HepG2 (cell line): Measurements from ENCODE around the gene UBAP1L. TPM values are rescaled to one million over a fixed set of nuclear protein-coding genes. Genes with fewer than 3 reads are reported as not detected.

Experiments
- AFF4 ChIP-seq: sonication (generic); formaldehyde crosslinking; IDR thresholded peaks from 2 replicates; pipeline ENCODE4 v1.4.0; 2020; ENCODE audit warnings: missing genetic modification reagents
- ATF5 ChIP-seq: sonication (generic); formaldehyde crosslinking; IDR thresholded peaks from 2 replicates; pipeline ENCODE4 v1.4.0; 2020; ENCODE audit warnings: mild to moderate bottlenecking, low read depth, missing genetic modification reagents
- CERS6 ChIP-seq: sonication (generic); formaldehyde crosslinking; IDR thresholded peaks from 2 replicates; pipeline ENCODE4 v1.5.0; 2020; ENCODE audit warnings: missing genetic modification reagents
- HMG20B ChIP-seq: conservative IDR thresholded peaks from 2 replicates; pipeline ENCODE4 v1.6.1; 2016; ENCODE audit warnings: missing genetic modification reagents, missing compliant biosample characterization
- HMGXB4 ChIP-seq, 2 experiments: sonication (generic) in 1 of 2; formaldehyde crosslinking in 1 of 2; IDR thresholded peaks; 2 replicates each; pipeline versions ENCODE4 v1.4.0 to v1.6.1; 2018 to 2020; ENCODE audit warnings: missing genetic modification reagents in 2 of 2, borderline replicate concordance in 1 of 2, low read depth in 1 of 2, mild to moderate bottlenecking in 1 of 2, missing biosample characterization in 1 of 2
- IKZF1 ChIP-seq: fragments of 450-650 bp; IDR thresholded peaks from 2 replicates; pipeline ENCODE4 v1.7.1; 2016
- KAT7 ChIP-seq: IDR thresholded peaks from 2 replicates; pipeline ENCODE4 v1.6.1; 2018; ENCODE audit warnings: borderline replicate concordance, missing compliant biosample characterization
- KLF6 ChIP-seq: IDR thresholded peaks from 2 replicates; pipeline ENCODE4 v1.8.0; 2016; ENCODE audit warnings: missing biosample characterization, missing genetic modification reagents
- NCOA1 ChIP-seq: sonication (generic); formaldehyde crosslinking; IDR thresholded peaks from 2 replicates; pipeline ENCODE4 v1.9.0; 2021; ENCODE audit warnings: missing genetic modification reagents
- RARA ChIP-seq: IDR thresholded peaks from 2 replicates; pipeline ENCODE4 v1.6.1; 2016; ENCODE audit warnings: missing genetic modification reagents, missing compliant biosample characterization
- REPIN1 ChIP-seq: sonication (generic); formaldehyde crosslinking; IDR thresholded peaks from 2 replicates; pipeline ENCODE4 v1.8.0; 2022; ENCODE audit warnings: missing genetic modification reagents, low read depth, mild to moderate bottlenecking, borderline replicate concordance
- ZFP36L1 ChIP-seq: sonication (generic); formaldehyde crosslinking; IDR thresholded peaks from 2 replicates; pipeline ENCODE4 v1.8.0; 2022; ENCODE audit warnings: mild to moderate bottlenecking, missing genetic modification reagents, moderate library complexity
- ZFP36L2 ChIP-seq: sonication (generic); formaldehyde crosslinking; IDR thresholded peaks from 2 replicates; pipeline ENCODE4 v1.4.0; 2020; ENCODE audit warnings: missing genetic modification reagents
- ZNF18 ChIP-seq: sonication (generic); formaldehyde crosslinking; IDR thresholded peaks from 2 replicates; pipeline ENCODE4 v1.8.0; 2022; ENCODE audit warnings: mild to moderate bottlenecking, missing genetic modification reagents; ENCODE audit not compliant: insufficient replicate concordance
- ZNF451 ChIP-seq: sonication (generic); formaldehyde crosslinking; IDR thresholded peaks from 2 replicates; pipeline ENCODE4 v1.5.0; 2020; ENCODE audit warnings: mild to moderate bottlenecking, missing genetic modification reagents
- ZNF777 ChIP-seq: sonication (generic); formaldehyde crosslinking; IDR thresholded peaks from 2 replicates; pipeline ENCODE4 v1.4.0; 2020; ENCODE audit warnings: missing genetic modification reagents
- polyA plus RNA-seq, 8 experiments: library from polyadenylated mRNA; depleted of rRNA in 3 of 8; stranded (reverse) in 7 of 8; unstranded in 1 of 8; fragments of >200 nt; fragmentation: Illumina TruSeq in 4 of 8; extraction: Trizol in 4 of 8; gene quantifications; 2 replicates each; pipeline versions ENCODE4 v1.2.1 to v1.2.3, GENCODE V29; 2011 to 2016; ENCODE audit warnings: low read depth in 4 of 8, missing spikeins in 1 of 8, mixed read lengths in 1 of 8; ENCODE audit not compliant: insufficient read depth in 1 of 8
- total RNA-seq, 5 experiments: library from RNA; depleted of rRNA; stranded (reverse); fragments of >200 nt; fragmentation: Illumina TruSeq; extraction: Trizol; gene quantifications; 2 replicates each; pipeline ENCODE4 v1.2.3, GENCODE V29; 2016; ENCODE audit warnings: low read depth in 1 of 5
- TF ChIP-seq, protein P1 (sequence below): sonication (generic); formaldehyde crosslinking; IDR thresholded peaks from 2 replicates; pipeline ENCODE4 v1.4.0; 2020; ENCODE audit warnings: missing genetic modification reagents

Gene UBAP1L
- total and polyA plus RNA-seq, 2 of the 13 experiments (the other 11 are each of a cell fraction or from before 2014, with no cell fraction given) = 0.86 to 1.4 TPM

DNA sequence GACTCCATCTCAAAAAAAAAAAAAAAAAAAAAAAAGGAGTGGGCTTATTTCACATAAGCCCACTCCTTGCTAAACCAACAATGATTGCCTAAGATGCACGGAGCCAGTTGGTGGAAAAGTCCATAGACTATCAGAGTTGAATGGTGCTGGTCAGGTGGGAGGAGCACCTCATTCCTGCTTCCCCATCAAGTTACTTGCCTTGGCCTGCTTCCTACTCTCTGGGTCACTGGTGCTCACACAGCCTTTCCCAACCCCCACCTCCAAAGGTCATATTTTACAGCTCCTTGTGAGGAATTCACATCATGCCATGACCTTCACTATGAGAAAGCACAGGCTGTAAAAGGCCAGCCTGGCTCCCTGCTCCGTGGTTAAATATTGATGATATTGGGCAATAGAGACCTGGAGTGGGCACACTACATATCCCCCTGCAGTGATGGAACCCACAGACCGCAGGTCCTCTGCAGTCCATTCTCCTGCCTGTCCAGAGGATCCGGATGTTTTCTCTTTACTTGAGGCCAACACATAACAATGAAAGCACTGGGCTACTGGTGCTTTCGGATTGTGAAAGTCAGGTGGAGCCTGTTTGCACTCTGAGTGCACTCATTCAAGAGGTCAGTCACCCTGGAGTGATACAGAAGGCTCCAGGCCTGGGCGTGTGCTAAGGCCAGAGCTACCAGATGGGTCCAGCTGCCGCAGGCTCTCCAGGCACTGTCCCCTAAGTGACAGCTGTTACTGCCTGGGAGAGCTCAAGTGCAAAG lies 70.1 kb downstream of the UBAP1L start, which contains the start of gene SLC51B (continued):
- TF ChIP-seq HMGXB4 (CRISPR knock-in tag; IDR thresholded peaks at IDR 0.05; ENCODE audit: borderline replicate concordance in 1 of 2, low read depth in 1 of 2) (peak in 1 of 2 experiments; percentile 72; a peak in 2 of 4 replicates), IKZF1 (no peak), NCOA1 (CRISPR knock-in tag) (no peak), AFF4 (CRISPR knock-in tag) (peak; percentile 61; the same call in 1 of the 2 replicates), ZFP36L2 (CRISPR knock-in tag) (no peak), ZFP36L1 (CRISPR knock-in tag) (0 out of 2 replicates have a peak, but pooled peaks have one; percentile 32), ZNF451 (no peak), ZNF18 (peak; percentile 69), ATF5 (CRISPR knock-in tag) (0 out of 2 replicates have a peak, but pooled peaks have one; percentile 82), ZNF777 (CRISPR knock-in tag) (0 out of 2 replicates have a peak, but pooled peaks have one; percentile 39), KLF6 (CRISPR knock-in tag) (peak; percentile 51; the same call in 1 of the 2 replicates), REPIN1 (CRISPR knock-in tag) (peak; percentile 84), CERS6 (no peak), KAT7 (CRISPR knock-in tag) (peak; percentile 79; the same call in 1 of the 2 replicates), HMG20B (0 out of 2 replicates have a peak, but pooled peaks have one; percentile 59), RARA (peak; percentile 97)
- TF ChIP-seq, protein P1, sequence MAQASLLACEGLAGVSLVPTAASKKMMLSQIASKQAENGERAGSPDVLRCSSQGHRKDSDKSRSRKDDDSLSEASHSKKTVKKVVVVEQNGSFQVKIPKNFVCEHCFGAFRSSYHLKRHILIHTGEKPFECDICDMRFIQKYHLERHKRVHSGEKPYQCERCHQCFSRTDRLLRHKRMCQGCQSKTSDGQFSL (CRISPR knock-in tag) = 0 out of 2 replicates have a peak, but pooled peaks have one; percentile 39
